Peyer's patch (tissue), 4 donors: ENCODE data around the gene UBE2G2. TPM values are rescaled to one million over a fixed set of nuclear protein-coding genes. Genes with fewer than 3 reads are reported as not detected.

Source experiments
- DNase-seq, 3 donors: peaks; one replicate each; pipeline ENCODE4 v3.0.0-alpha.2; 2017 to 2019
- H3K27ac ChIP-seq, 4 donors: fragments of 200-600 bp; sonication (generic); one replicate each; pipeline ENCODE4 v1.5.1; 2016 to 2019
- H3K27me3 ChIP-seq, 2 donors: fragments of 200-600 bp; sonication (generic); one replicate each; pipeline ENCODE4 v1.5.1; 2019
- H3K36me3 ChIP-seq, 3 donors: fragments of 200-600 bp; sonication (generic); one replicate each; pipeline ENCODE4 v1.5.1; 2016 to 2019
- H3K4me1 ChIP-seq, 4 donors: fragments of 200-600 bp; sonication (generic); one replicate each; pipeline ENCODE4 v1.5.1; 2016 to 2019
- H3K4me3 ChIP-seq, 4 donors: fragments of 200-600 bp; sonication (generic); 1 replicate in 3 of 4; 2 replicates in 1 of 4; pipeline ENCODE4 v1.5.1; 2016 to 2019; ENCODE audit warnings: mild to moderate bottlenecking in 1 of 4
- H3K9me3 ChIP-seq, 4 donors: fragments of 200-600 bp; sonication (generic); one replicate each; pipeline ENCODE4 v1.5.1; 2016 to 2019; ENCODE audit warnings: mild to moderate bottlenecking in 1 of 4
- POLR2A ChIP-seq, 2 donors: fragments of 450-650 bp; IDR thresholded peaks; one replicate each; pipeline ENCODE4 v1.5.1; 2017; ENCODE audit warnings: antibody characterized with exemption in 2 of 2, mild to moderate bottlenecking in 2 of 2, moderate library complexity in 2 of 2
- total RNA-seq, 4 donors: library from RNA; depleted of rRNA; stranded (reverse); fragments of >200 nt; gene quantifications; one replicate each; pipeline ENCODE4 v1.1.0, GENCODE V29; 2016
- TF ChIP-seq, protein P1 (sequence below), 6 experiments: fragments of 450-650 bp in 4 of 6; fragments of 200-600 bp in 2 of 6; sonication (generic) in 1 of 6; IDR thresholded peaks; one replicate each; pipeline ENCODE4 v1.5.1; 2017 to 2019; ENCODE audit warnings: antibody characterized with exemption in 6 of 6, mild to moderate bottlenecking in 3 of 6, moderate library complexity in 1 of 6

The UBE2G2 gene
- total RNA-seq, 4 donors from 2014 or later, result 68.8 to 116 (median 95.1) TPM

GRCh38 chr21:44732263-44732662 lies 69.4 kb downstream of the UBE2G2 start:
- H3K4me1 ChIP-seq, result no peaks in the 10 kb centered on the region
- H3K9me3 ChIP-seq, result no peaks in the 10 kb centered on the region
- no peaks in the 10 kb centered on the region for H3K27me3 ChIP-seq
- H3K36me3 ChIP-seq, result no peaks in the 10 kb centered on the region
- H3K27ac ChIP-seq, result no peak overlapping the region
- no peak for DNase-seq
- no peak overlapping the region for H3K4me3 ChIP-seq
- no peak for TF ChIP-seq POLR2A (IDR thresholded peaks at IDR 0.05)
- TF ChIP-seq, protein P1, sequence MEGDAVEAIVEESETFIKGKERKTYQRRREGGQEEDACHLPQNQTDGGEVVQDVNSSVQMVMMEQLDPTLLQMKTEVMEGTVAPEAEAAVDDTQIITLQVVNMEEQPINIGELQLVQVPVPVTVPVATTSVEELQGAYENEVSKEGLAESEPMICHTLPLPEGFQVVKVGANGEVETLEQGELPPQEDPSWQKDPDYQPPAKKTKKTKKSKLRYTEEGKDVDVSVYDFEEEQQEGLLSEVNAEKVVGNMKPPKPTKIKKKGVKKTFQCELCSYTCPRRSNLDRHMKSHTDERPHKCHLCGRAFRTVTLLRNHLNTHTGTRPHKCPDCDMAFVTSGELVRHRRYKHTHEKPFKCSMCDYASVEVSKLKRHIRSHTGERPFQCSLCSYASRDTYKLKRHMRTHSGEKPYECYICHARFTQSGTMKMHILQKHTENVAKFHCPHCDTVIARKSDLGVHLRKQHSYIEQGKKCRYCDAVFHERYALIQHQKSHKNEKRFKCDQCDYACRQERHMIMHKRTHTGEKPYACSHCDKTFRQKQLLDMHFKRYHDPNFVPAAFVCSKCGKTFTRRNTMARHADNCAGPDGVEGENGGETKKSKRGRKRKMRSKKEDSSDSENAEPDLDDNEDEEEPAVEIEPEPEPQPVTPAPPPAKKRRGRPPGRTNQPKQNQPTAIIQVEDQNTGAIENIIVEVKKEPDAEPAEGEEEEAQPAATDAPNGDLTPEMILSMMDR (IDR thresholded peaks at IDR 0.05), result no peak

- Histone ChIP-seq H3K4me1 (no peaks in the 10 kb centered on the region), H3K27me3 (no peaks in the 10 kb centered on the region), H3K36me3 (no peaks in the 10 kb centered on the region), H3K27ac (no peak overlapping the region), H3K4me3 (no peak overlapping the region), H3K9me3 (no peaks in the 10 kb centered on the region)
- TF ChIP-seq POLR2A (IDR thresholded peaks at IDR 0.05), result no peak
- TF ChIP-seq, protein P1 (IDR thresholded peaks at IDR 0.05), result no peak
- no peak for DNase-seq
Observed at GRCh38 chr21:44730951-44731579, 70.6 kb downstream of the UBE2G2 start.

- no peak for DNase-seq
- Histone ChIP-seq H3K9me3 (no peaks in the 10 kb centered on the region), H3K4me3 (no peak overlapping the region), H3K27me3 (no peaks in the 10 kb centered on the region), H3K27ac (no peak overlapping the region), H3K4me1 (no peaks in the 10 kb centered on the region), H3K36me3 (no peaks in the 10 kb centered on the region)
- TF ChIP-seq, protein P1 (IDR thresholded peaks at IDR 0.05), result no peak
- TF ChIP-seq POLR2A (IDR thresholded peaks at IDR 0.05), result no peak
Observed at GRCh38 chr21:44730028-44730395, 71.6 kb downstream of the UBE2G2 start.

DNA sequence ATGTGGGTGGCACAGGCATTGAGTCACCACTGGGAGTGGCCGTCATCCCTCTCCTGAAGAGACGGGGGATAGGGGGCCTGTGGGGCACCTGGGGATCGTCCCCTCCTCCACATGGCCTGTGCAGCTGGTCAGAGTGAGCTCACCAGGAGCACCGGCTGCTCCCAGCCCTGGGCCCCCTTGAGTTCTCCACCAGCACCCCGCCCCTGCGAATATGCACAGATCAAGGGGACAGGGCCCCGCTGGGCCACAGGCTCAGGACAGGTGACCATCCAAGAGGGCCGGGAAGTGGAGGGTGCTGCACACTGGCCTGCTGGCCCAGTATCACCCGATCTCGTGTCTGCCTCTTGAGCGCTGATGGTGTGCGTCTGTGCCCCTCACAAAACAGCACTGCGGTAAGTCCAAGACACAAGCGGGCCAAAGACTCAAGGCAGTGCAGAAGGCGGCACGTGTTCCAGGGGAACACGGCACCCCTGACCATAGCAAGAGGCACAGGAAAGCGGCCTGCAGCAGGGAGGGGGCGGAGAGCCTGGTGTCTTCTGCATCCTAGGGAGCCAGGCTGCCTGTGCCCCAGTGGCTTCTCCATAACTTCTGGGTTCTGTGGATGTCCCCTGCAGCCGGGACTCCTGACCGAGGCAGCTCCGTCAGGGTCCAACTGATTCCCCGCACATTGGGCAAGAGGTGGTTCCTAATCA lies 72.1 kb downstream of the UBE2G2 start:
- H3K9me3 ChIP-seq, result no peaks in the 10 kb centered on the region
- H3K4me1 ChIP-seq, result no peaks in the 10 kb centered on the region
- no peak for TF ChIP-seq POLR2A (IDR thresholded peaks at IDR 0.05)
- TF ChIP-seq, protein P1 (IDR thresholded peaks at IDR 0.05), result no peak
- no peak overlapping the region for H3K4me3 ChIP-seq
- H3K27ac ChIP-seq, result no peak overlapping the region
- H3K36me3 ChIP-seq, result no peaks in the 10 kb centered on the region
- H3K27me3 ChIP-seq, result no peaks in the 10 kb centered on the region
- DNase-seq, result no peak

- Histone ChIP-seq H3K27me3 (peaks cover 0 to 6% of the 10 kb centered on the region in 2 donors), H3K9me3 (no peaks in the 10 kb centered on the region), H3K27ac (no peak overlapping the region), H3K4me3 (no peak overlapping the region), H3K4me1 (no peaks in the 10 kb centered on the region), H3K36me3 (no peaks in the 10 kb centered on the region)
- no peak for TF ChIP-seq POLR2A (IDR thresholded peaks at IDR 0.05)
- TF ChIP-seq, protein P1 (IDR thresholded peaks at IDR 0.05), result no peak
- DNase-seq, result peak in 1 of 3 donors; percentile 25
Observed at GRCh38 chr21:44728716-44729115, 72.9 kb downstream of the UBE2G2 start.
